Tibial nerve (tissue), 4 donors: ENCODE measurements around the gene PRODH2. TPM values are rescaled to one million over a fixed set of nuclear protein-coding genes. Genes with fewer than 3 reads are reported as not detected.

Experiments used
- DNase-seq, 2 donors: peaks; one replicate each; pipeline ENCODE4 v3.0.0-alpha.2; 2019; ENCODE audit warnings: low spot score in 2 of 2
- H3K27ac ChIP-seq, 4 donors: fragments of 200-600 bp; sonication (generic) in 3 of 4; one replicate each; pipeline ENCODE4 v1.5.1; 2017 to 2019; ENCODE audit warnings: mild to moderate bottlenecking in 1 of 4
- H3K27me3 ChIP-seq, 2 donors: fragments of 200-600 bp; sonication (generic) in 1 of 2; one replicate each; pipeline versions ENCODE4 v1.5.1 to v1.6.0; 2017 to 2019
- H3K36me3 ChIP-seq, 3 donors: fragments of 200-600 bp; sonication (generic); one replicate each; pipeline ENCODE4 v1.5.1; 2018 to 2019
- H3K4me1 ChIP-seq, 4 donors: fragments of 200-600 bp; sonication (generic) in 3 of 4; one replicate each; pipeline ENCODE4 v1.5.1; 2017 to 2019
- H3K4me3 ChIP-seq, 4 donors: fragments of 200-600 bp; sonication (generic) in 3 of 4; one replicate each; pipeline ENCODE4 v1.5.1; 2017 to 2019; ENCODE audit warnings: mild to moderate bottlenecking in 1 of 4, moderate library complexity in 1 of 4
- H3K9me3 ChIP-seq, 4 donors: fragments of 200-600 bp; sonication (generic) in 3 of 4; one replicate each; pipeline ENCODE4 v1.5.1; 2017 to 2019
- EP300 ChIP-seq, 2 donors: sonication (generic); formaldehyde crosslinking; IDR thresholded peaks; one replicate each; pipeline ENCODE4 v1.6.1; 2017; ENCODE audit warnings: antibody characterized with exemption in 2 of 2, mild to moderate bottlenecking in 1 of 2
- POLR2A ChIP-seq, 2 donors: fragments of 450-650 bp; IDR thresholded peaks; one replicate each; pipeline ENCODE4 v1.6.1; 2017; ENCODE audit warnings: antibody characterized with exemption in 2 of 2, mild to moderate bottlenecking in 2 of 2, moderate library complexity in 2 of 2
- WGBS, 2 donors: methylation state at CpG; one replicate each; pipeline ENCODE4 v1.1.5; 2018; 5-methylcytosine and 5-hydroxymethylcytosine counted together
- total RNA-seq, 4 donors: library from RNA; depleted of rRNA; stranded (reverse); fragments of >200 nt; gene quantifications; one replicate each; pipeline ENCODE4 v1.1.0, GENCODE V29; 2016
- TF ChIP-seq, protein P1 (sequence below), 5 experiments: fragments of 200-600 bp in 3 of 5; fragments of 450-650 bp in 2 of 5; sonication (generic) in 3 of 5; IDR thresholded peaks; one replicate each; pipeline ENCODE4 v1.5.1; 2016 to 2019; ENCODE audit warnings: antibody characterized with exemption in 5 of 5, mild to moderate bottlenecking in 3 of 5, moderate library complexity in 2 of 5

PRODH2 gene
- total RNA-seq, 4 donors from 2014 or later, result not detected

DNA sequence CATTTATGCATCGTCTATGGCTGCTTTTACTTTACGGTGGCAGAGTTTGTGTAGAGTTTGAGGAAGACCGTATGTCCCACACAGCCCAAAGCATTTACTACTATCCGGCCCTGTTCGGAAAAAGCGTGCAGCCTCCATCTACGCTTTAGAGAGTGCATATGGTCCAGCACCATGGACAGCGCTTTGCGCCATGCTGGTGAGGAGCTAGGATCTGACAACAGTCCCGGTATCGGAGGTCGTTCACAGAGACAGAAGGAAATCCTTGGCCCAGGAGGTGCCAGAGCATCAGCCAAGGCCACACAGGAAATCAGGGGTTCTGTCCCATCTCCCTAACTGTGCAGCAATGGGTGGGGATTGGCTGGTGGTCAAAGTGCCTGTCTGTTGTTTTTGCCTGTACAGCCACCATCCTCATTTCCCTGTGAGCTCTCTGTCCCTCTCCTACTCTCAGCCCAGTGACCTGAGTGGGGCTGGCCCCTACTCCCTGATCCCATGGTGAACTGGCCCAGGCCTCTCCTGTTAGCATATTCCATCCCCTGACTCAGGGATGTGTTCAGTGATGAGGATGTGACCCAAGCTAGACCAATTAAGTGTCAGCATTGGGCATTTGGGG lies 16.2 kb upstream of the PRODH2 start:
- H3K4me1 ChIP-seq, result no peaks in the 10 kb centered on the region
- no peaks in the 10 kb centered on the region for H3K9me3 ChIP-seq
- no peak for TF ChIP-seq POLR2A (IDR thresholded peaks at IDR 0.05)
- TF ChIP-seq, protein P1, sequence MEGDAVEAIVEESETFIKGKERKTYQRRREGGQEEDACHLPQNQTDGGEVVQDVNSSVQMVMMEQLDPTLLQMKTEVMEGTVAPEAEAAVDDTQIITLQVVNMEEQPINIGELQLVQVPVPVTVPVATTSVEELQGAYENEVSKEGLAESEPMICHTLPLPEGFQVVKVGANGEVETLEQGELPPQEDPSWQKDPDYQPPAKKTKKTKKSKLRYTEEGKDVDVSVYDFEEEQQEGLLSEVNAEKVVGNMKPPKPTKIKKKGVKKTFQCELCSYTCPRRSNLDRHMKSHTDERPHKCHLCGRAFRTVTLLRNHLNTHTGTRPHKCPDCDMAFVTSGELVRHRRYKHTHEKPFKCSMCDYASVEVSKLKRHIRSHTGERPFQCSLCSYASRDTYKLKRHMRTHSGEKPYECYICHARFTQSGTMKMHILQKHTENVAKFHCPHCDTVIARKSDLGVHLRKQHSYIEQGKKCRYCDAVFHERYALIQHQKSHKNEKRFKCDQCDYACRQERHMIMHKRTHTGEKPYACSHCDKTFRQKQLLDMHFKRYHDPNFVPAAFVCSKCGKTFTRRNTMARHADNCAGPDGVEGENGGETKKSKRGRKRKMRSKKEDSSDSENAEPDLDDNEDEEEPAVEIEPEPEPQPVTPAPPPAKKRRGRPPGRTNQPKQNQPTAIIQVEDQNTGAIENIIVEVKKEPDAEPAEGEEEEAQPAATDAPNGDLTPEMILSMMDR (IDR thresholded peaks at IDR 0.05), result no peak
- no peak for TF ChIP-seq EP300 (IDR thresholded peaks at IDR 0.05)
- WGBS, 2 donors, result 9 to 10% methylated on average over 12 of the region's 12 CpGs
- peaks cover 0 to 32% of the 10 kb centered on the region in 2 donors for H3K27me3 ChIP-seq
- peak in 1 of 2 donors; percentile 59 for DNase-seq
- H3K36me3 ChIP-seq, result no peaks in the 10 kb centered on the region
- no peak overlapping the region for H3K27ac ChIP-seq
- H3K4me3 ChIP-seq, result no peak overlapping the region

DNA sequence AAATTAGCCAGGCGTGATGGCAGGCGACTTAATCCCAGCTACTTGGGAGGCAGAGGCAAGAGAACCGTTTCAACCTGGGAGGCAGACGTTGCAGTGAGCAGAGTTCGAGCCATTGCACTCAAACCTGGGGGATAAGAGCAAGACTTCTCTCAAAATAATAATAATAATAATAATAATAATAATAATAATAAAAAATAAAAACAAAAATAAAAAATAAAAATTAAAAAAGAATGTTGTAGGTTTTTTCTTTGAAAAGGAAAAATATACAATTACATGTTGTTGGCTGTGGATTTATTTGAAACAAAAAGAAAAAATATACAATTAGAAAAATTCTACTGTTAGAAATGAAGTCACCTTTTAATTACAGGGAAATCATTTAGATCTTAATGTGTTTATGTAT lies 11.5 kb upstream of the PRODH2 start:
- no peaks in the 10 kb centered on the region for H3K9me3 ChIP-seq
- H3K27ac ChIP-seq, result no peak overlapping the region
- H3K4me1 ChIP-seq, result no peaks in the 10 kb centered on the region
- no peak for DNase-seq
- H3K27me3 ChIP-seq, result peaks cover 0 to 23% of the 10 kb centered on the region in 2 donors
- WGBS, 2 donors, result 80 to 85% methylated on average over 5 of the region's 5 CpGs
- H3K4me3 ChIP-seq, result no peak overlapping the region
- no peaks in the 10 kb centered on the region for H3K36me3 ChIP-seq
- TF ChIP-seq POLR2A (IDR thresholded peaks at IDR 0.05), result no peak
- TF ChIP-seq, protein P1 (IDR thresholded peaks at IDR 0.05), result no peak
- no peak for TF ChIP-seq EP300 (IDR thresholded peaks at IDR 0.05)

DNA sequence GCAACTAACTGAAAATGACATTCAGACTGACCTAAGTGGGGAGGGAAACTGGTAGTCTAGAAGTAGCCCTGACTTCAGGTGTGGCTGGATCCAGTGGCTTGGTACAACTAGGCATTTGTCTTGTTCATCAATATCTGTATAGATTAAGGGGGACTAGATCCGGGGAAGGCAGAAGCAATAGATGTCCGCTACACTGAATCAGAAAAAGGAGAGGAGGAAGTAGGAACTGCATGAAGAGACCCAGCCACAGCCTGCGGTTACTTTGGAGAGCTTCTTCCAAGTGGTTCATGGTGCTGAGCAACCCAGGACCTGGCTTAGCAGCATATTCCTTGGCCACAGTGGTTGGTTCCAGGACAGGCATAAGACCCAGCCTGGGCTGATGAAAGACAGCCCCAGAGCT lies 9.9 kb upstream of the PRODH2 start:
- no peaks in the 10 kb centered on the region for H3K36me3 ChIP-seq
- peaks cover 0 to 32% of the 10 kb centered on the region in 2 donors for H3K27me3 ChIP-seq
- no peaks in the 10 kb centered on the region for H3K9me3 ChIP-seq
- no peak for TF ChIP-seq EP300 (IDR thresholded peaks at IDR 0.05)
- no peak for TF ChIP-seq POLR2A (IDR thresholded peaks at IDR 0.05)
- TF ChIP-seq, protein P1 (IDR thresholded peaks at IDR 0.05), result no peak
- DNase-seq, result no peak
- H3K27ac ChIP-seq, result no peak overlapping the region
- no peaks in the 10 kb centered on the region for H3K4me1 ChIP-seq
- 72 to 85% methylated on average over 3 of the region's 3 CpGs for WGBS, 2 donors
- no peak overlapping the region for H3K4me3 ChIP-seq

DNA sequence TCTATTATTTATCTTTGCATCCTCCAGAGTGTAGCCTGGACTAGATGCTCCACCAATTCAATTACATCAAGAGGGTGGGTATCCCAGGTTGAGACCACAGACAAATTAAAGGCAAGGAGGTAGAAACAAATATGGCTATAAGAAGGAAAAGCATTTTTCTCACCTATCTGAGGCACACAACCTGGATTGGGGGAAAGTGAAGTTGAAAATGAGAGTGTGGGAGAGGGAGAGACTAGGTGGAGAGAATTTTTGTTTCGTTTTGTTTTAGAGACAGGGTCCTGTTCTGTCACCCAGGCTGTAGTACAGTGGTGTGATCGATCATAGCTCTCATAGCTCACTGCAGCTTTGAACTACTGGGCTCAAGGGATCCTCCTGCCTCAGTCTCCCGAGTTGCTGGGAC lies 5.8 kb upstream of the PRODH2 start:
- H3K9me3 ChIP-seq, result no peaks in the 10 kb centered on the region
- H3K4me1 ChIP-seq, result no peaks in the 10 kb centered on the region
- WGBS, 2 donors, result 62 to 74% methylated on average over 3 of the region's 3 CpGs
- DNase-seq, result no peak
- no peak for TF ChIP-seq EP300 (IDR thresholded peaks at IDR 0.05)
- TF ChIP-seq POLR2A (IDR thresholded peaks at IDR 0.05), result no peak
- TF ChIP-seq, protein P1 (IDR thresholded peaks at IDR 0.05), result no peak
- no peak overlapping the region for H3K27ac ChIP-seq
- H3K36me3 ChIP-seq, result no peaks in the 10 kb centered on the region
- no peak overlapping the region for H3K4me3 ChIP-seq
- H3K27me3 ChIP-seq, result peaks cover 0 to 30% of the 10 kb centered on the region in 2 donors

DNA sequence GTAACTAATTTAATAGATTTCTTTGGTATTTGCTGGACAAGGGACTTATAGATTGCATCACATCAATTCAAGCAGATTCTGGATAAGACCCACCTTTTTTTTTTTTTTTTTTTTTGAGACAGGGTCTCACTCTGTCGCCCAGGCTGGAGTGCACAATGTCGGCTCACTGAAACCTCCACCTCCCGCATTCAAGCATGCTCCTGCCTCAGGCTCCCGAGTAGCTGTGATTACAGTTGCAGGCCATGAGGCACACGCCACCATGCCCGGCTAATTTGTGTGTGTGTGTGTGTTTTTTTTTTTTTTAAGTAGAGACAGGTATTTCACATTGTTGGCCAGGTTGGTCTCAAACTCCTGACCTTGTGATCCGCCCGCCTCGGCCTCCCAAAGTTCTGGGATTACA lies 4.2 kb upstream of the PRODH2 start:
- Histone ChIP-seq H3K9me3 (no peaks in the 10 kb centered on the region), H3K4me1 (no peaks in the 10 kb centered on the region), H3K27ac (no peak overlapping the region), H3K4me3 (no peak overlapping the region), H3K27me3 (peaks cover 0 to 32% of the 10 kb centered on the region in 2 donors), H3K36me3 (no peaks in the 10 kb centered on the region)
- no peak for DNase-seq
- TF ChIP-seq POLR2A (IDR thresholded peaks at IDR 0.05) (no peak), EP300 (IDR thresholded peaks at IDR 0.05) (no peak)
- TF ChIP-seq, protein P1 (IDR thresholded peaks at IDR 0.05), result no peak
- whole genome bisulfite sequencing, 2 donors, result 75 to 80% methylated on average over 9 of the region's 9 CpGs
